GM12875 (cell line): Measurements from ENCODE around the gene MYO9A.

Experiments
- H3K4me3 ChIP-seq: one replicate; pipeline ENCODE4 v1.5.1; 2011; ENCODE audit warnings: low read depth, low read length, control low read depth
- CTCF ChIP-seq: IDR thresholded peaks from 2 replicates; pipeline ENCODE4 v1.5.1; 2011; ENCODE audit warnings: low read depth, mild to moderate bottlenecking, control low read depth, inconsistent platforms, low read length, moderate library complexity, borderline replicate concordance; ENCODE audit not compliant: insufficient read depth

Gene MYO9A

GRCh38 chr15:72127724-72128322 is 9.9 kb upstream of the MYO9A start:
- no peak overlapping the region for H3K4me3 ChIP-seq

GRCh38 chr15:72124218-72124617 is 6.3 kb upstream of the MYO9A start:
- TF ChIP-seq CTCF, result no peak
- H3K4me3 ChIP-seq, result no peak overlapping the region

More at GRCh38 chr15:72127724-72128322, 9.9 kb upstream of the MYO9A start:
- TF ChIP-seq CTCF, result no peak

GRCh38 chr15:72117486-72118016 is 399 bp downstream of the MYO9A start:
- TF ChIP-seq CTCF, result no peak
- H3K4me3 ChIP-seq, result peak overlapping the region; percentile 99

GRCh38 chr15:72116731-72117485 is 1.0 kb downstream of the MYO9A start:
- TF ChIP-seq CTCF, result no peak
- peak overlapping the region; percentile 99 for H3K4me3 ChIP-seq

- no peak overlapping the region for H3K4me3 ChIP-seq
- no peak for TF ChIP-seq CTCF
Measured at GRCh38 chr15:72113347-72114031, 4.5 kb downstream of the MYO9A start.

GRCh38 chr15:72112805-72113204 is 5.1 kb downstream of the MYO9A start:
- H3K4me3 ChIP-seq, result no peak overlapping the region
- no peak for TF ChIP-seq CTCF
